Measurements from ENCODE around the gene UBE2R2.

UBE2R2 gene

GRCh38 chr9:33843312-33843961 lies 26.5 kb downstream of the UBE2R2 start:
- TF ChIP-seq, protein P1, sequence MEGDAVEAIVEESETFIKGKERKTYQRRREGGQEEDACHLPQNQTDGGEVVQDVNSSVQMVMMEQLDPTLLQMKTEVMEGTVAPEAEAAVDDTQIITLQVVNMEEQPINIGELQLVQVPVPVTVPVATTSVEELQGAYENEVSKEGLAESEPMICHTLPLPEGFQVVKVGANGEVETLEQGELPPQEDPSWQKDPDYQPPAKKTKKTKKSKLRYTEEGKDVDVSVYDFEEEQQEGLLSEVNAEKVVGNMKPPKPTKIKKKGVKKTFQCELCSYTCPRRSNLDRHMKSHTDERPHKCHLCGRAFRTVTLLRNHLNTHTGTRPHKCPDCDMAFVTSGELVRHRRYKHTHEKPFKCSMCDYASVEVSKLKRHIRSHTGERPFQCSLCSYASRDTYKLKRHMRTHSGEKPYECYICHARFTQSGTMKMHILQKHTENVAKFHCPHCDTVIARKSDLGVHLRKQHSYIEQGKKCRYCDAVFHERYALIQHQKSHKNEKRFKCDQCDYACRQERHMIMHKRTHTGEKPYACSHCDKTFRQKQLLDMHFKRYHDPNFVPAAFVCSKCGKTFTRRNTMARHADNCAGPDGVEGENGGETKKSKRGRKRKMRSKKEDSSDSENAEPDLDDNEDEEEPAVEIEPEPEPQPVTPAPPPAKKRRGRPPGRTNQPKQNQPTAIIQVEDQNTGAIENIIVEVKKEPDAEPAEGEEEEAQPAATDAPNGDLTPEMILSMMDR (IDR thresholded peaks at IDR 0.05) = no peak

- TF ChIP-seq, protein P1 (IDR thresholded peaks at IDR 0.05) = no peak
Observed at GRCh38 chr9:33846231-33846630, 29.3 kb downstream of the UBE2R2 start.

GRCh38 chr9:33850267-33850629 lies 33.3 kb downstream of the UBE2R2 start:
- TF ChIP-seq, protein P1 (IDR thresholded peaks at IDR 0.05) = no peak

DNA sequence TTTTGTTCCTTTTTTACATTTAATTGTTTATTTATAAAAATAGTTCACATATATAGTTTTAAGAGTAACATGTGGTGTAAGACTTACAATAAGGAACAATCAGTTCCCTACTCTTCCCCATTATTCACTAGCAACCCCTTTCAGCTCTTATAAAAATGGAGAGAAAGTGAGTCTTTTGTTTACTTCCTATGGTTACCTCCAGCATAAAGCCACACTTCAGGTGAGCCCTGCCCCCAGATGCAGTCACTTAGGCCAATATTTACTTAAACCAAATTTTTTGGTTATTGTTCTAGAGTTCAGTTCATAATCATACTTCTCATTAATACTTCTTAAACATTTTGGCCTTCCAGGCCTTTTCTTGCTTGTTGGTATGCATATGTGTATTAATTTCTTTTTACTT lies 33.7 kb downstream of the UBE2R2 start:
- TF ChIP-seq, protein P1 (IDR thresholded peaks at IDR 0.05) = no peak

DNA sequence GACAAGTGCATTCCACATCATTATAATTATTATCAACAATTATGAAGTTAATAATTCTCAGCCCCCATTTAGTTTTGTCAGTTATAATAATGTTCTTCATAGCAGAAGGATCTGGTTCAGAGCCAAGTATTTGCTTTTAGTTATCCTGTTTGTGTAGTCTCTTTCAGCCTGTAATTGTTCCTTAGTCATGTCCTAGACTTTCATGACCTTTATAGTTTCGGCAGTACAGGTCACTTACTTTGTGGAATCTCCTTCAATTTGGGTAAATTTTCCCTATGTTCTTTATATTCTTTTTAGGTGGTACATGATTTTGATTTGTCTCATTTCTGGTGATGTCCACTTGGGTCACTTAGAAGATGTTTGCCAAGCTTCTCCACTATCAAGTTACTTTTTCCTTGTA lies 34.3 kb downstream of the UBE2R2 start:
- TF ChIP-seq, protein P1 (IDR thresholded peaks at IDR 0.05) = no peak

- TF ChIP-seq, protein P1 (IDR thresholded peaks at IDR 0.05) = peak; percentile 79
Observed at GRCh38 chr9:33852216-33852826, 35.4 kb downstream of the UBE2R2 start.

GRCh38 chr9:33856247-33856646 lies 39.3 kb downstream of the UBE2R2 start:
- TF ChIP-seq, protein P1 (IDR thresholded peaks at IDR 0.05) = no peak
